Breast epithelium (tissue), 3 donors: ENCODE measurements around the gene EME2.
"Not testable (repeated sequence)": the region's sequence is repeated elsewhere in the genome, so short reads cannot be mapped to it uniquely, and the experiment has no call there.

Experiments used
- CTCF ChIP-seq, 3 donors: fragments of 450-650 bp; IDR thresholded peaks; one replicate each; pipeline ENCODE4 v1.5.1; 2016 to 2017; ENCODE audit warnings: antibody characterized with exemption in 3 of 3, mild to moderate bottlenecking in 3 of 3, moderate library complexity in 3 of 3
- POLR2A ChIP-seq: fragments of 450-650 bp; IDR thresholded peaks from one replicate; pipeline ENCODE4 v1.6.1; 2016; ENCODE audit warnings: antibody characterized with exemption, mild to moderate bottlenecking, moderate library complexity

DNA sequence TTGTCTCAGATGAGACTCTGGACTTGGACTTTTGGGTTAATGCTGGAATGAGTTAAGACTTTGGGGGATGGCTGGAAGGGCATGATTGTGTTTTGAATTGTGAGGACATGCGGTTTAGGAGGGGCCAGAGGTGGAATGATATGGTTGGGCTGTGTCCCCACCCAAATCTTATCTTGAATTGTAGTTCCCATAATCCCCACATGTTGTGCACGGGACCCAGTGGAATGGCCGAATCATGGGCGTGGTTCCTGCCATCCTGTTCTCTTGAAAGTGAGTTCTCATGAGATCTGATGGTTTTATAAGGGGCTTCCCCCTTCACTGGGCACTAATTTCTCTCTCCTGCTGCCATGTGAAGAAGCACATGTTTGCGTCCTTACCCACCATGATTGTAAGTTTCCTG lies 26.7 kb downstream of the EME2 start:
- TF ChIP-seq CTCF (IDR thresholded peaks at IDR 0.05); POLR2A: not testable (repeated sequence)
